ENCODE results near the gene MSRB3. TPM values are rescaled to one million over a fixed set of nuclear protein-coding genes. Genes with fewer than 3 reads are reported as not detected.

The MSRB3 gene
- total and polyA plus RNA-seq, 7 donors: 15.4 to 64.1 (median 48.3) TPM

DNA sequence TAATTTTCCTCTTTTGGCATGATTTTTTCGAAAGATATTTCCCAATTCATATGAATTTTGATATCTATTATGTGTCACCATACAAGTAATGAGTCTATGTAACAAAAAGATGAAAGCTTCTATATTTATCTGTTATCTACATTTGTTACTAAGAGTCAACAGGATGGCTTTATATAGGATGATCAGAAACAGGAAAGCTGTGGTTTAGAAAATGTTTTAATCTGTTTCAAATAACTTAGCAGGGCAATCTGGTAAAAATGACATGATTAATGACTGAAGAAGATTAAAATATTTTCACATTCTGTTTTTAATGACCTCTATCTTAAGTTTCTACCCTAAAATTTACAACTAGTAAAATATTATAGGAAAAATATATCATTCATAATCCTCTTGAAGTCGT is 105.8 kb downstream of the MSRB3 start:
- WGBS, 3 donors: 83 to 87% (median 86%) methylated on average over 2 of the region's 2 CpGs
- intact Hi-C loops (cut with DNase I): no loop called here
- no peaks in the 10 kb centered on the region for H3K36me3 ChIP-seq (ENCODE audit: insufficient read depth in 1 of 2, low read depth in 1 of 2)
- ATAC-seq (no peak), DNase-seq (no peak)
- no peaks in the 10 kb centered on the region for H3K27me3 ChIP-seq (ENCODE audit: insufficient read depth in 3 of 3, low read length in 2 of 3)
- H3K4me1 ChIP-seq: no peaks in the 10 kb centered on the region
- no peak overlapping the region for H3K4me3 ChIP-seq
- no peaks in the 10 kb centered on the region for H3K9me3 ChIP-seq
- H3K27ac ChIP-seq: no peak overlapping the region
- TF ChIP-seq, protein P1, sequence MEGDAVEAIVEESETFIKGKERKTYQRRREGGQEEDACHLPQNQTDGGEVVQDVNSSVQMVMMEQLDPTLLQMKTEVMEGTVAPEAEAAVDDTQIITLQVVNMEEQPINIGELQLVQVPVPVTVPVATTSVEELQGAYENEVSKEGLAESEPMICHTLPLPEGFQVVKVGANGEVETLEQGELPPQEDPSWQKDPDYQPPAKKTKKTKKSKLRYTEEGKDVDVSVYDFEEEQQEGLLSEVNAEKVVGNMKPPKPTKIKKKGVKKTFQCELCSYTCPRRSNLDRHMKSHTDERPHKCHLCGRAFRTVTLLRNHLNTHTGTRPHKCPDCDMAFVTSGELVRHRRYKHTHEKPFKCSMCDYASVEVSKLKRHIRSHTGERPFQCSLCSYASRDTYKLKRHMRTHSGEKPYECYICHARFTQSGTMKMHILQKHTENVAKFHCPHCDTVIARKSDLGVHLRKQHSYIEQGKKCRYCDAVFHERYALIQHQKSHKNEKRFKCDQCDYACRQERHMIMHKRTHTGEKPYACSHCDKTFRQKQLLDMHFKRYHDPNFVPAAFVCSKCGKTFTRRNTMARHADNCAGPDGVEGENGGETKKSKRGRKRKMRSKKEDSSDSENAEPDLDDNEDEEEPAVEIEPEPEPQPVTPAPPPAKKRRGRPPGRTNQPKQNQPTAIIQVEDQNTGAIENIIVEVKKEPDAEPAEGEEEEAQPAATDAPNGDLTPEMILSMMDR (IDR thresholded peaks at IDR 0.05): no peak

DNA sequence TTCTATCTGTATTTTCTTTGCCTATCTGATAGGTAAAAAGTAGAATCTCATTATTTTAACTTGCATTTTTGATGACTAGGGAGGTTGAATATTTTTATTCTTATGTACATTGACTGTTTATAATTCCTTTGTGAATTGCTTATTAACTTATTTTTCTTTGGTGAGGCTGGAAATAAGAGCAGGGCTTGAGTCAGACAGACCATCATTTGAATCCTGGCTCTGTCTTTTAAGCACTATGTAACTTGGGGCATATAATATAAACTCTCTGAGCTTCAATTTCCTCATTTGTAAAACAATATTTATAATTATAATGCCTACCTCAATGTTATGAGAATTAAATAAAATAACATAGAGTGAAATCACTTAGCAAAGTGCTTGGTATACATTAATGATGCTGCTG is 108.9 kb downstream of the MSRB3 start:
- Histone ChIP-seq H3K36me3 (ENCODE audit: insufficient read depth in 1 of 2, low read depth in 1 of 2) (no peaks in the 10 kb centered on the region), H3K27me3 (ENCODE audit: insufficient read depth in 3 of 3, low read length in 2 of 3) (no peaks in the 10 kb centered on the region), H3K27ac (no peak overlapping the region), H3K9me3 (no peaks in the 10 kb centered on the region), H3K4me3 (no peak overlapping the region), H3K4me1 (no peaks in the 10 kb centered on the region)
- DNase-seq (no peak), ATAC-seq (no peak)
- intact Hi-C loops (cut with DNase I): no loop called here
- TF ChIP-seq, protein P1 (IDR thresholded peaks at IDR 0.05): no peak

DNA sequence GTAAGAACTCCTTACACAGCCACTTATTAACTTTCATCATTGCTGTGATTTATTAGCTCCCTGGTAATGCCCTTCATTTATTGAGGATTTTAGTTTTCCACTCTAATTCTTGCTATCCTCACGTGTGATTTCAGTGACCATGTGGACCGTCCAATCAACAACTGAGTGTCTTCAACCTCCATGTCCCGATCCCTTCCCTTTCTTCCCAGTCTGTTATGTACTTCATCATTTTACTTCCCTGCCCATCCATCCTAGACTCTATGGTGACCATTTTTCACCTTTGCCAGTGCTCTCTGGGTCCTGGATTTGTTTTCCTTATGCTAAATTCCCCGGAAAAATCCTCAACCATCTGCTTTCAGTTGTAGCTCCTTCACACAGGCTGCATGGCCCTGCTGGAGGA is 111.0 kb downstream of the MSRB3 start:
- WGBS, 3 donors: 66 to 77% (median 72%) methylated on average over 4 of the region's 4 CpGs
- TF ChIP-seq, protein P1 (IDR thresholded peaks at IDR 0.05): no peak
- H3K27me3 ChIP-seq (ENCODE audit: insufficient read depth in 3 of 3, low read length in 2 of 3): no peaks in the 10 kb centered on the region
- no peak for ATAC-seq
- intact Hi-C loops (cut with DNase I): no loop called here
- H3K27ac ChIP-seq: no peak overlapping the region
- DNase-seq: no peak
- H3K9me3 ChIP-seq: peaks cover 1% of the 10 kb centered on the region
- H3K36me3 ChIP-seq (ENCODE audit: insufficient read depth in 1 of 2, low read depth in 1 of 2): no peaks in the 10 kb centered on the region
- H3K4me3 ChIP-seq: no peak overlapping the region
- no peaks in the 10 kb centered on the region for H3K4me1 ChIP-seq

DNA sequence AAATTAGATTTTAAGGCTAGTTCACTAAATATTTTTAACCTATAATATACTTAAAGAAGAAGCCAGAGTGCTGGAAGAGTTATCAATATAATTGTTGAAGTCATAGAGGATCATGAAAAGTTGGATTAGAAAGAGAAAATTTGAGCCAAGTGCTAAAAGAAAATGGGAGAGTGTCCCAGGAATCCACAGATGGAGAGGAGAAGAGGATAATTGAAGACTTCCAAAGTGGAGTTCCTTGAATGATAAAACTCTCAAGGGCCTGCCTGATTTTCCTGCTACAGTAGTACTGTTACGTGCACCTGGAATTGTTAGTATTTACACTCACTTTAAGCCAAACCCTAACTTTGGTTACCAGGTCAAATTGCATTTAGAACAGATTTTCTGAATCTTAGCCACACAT is 113.2 kb downstream of the MSRB3 start:
- ATAC-seq (no peak), DNase-seq (no peak)
- H3K9me3 ChIP-seq: peaks cover 7% of the 10 kb centered on the region
- no peak overlapping the region for H3K27ac ChIP-seq
- H3K27me3 ChIP-seq (ENCODE audit: insufficient read depth in 3 of 3, low read length in 2 of 3): no peaks in the 10 kb centered on the region
- H3K36me3 ChIP-seq (ENCODE audit: insufficient read depth in 1 of 2, low read depth in 1 of 2): no peaks in the 10 kb centered on the region
- H3K4me1 ChIP-seq: no peaks in the 10 kb centered on the region
- intact Hi-C loops (cut with DNase I): no loop called here
- 82 to 83% (median 83%) methylated on average over 1 of the region's 1 CpG for WGBS, 3 donors
- no peak overlapping the region for H3K4me3 ChIP-seq
- TF ChIP-seq, protein P1 (IDR thresholded peaks at IDR 0.05): no peak

DNA sequence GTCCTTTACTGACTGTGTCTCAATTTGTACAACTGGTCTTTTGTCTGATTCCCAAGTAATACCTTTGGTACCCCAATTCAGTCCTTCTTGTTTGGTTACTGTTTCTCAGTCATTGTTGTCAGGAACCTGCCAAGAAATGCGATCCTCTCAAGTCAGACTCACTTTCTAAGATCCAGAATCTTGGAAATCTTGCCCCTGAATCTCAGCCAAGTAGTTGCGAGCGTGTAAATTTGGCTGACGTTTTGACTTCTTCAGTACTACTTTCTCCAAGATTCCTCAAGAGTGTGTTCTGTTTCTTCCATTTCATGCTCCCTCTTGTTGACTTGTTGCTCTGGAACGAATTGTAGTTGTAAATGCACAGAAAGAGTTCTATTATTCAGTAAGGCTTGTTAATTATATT is 114.0 kb downstream of the MSRB3 start:
- intact Hi-C loops (cut with DNase I): no loop called here
- no peaks in the 10 kb centered on the region for H3K27me3 ChIP-seq (ENCODE audit: insufficient read depth in 3 of 3, low read length in 2 of 3)
- H3K4me1 ChIP-seq: no peaks in the 10 kb centered on the region
- WGBS, 3 donors: 47 to 70% (median 48%) methylated on average over 5 of the region's 5 CpGs
- no peaks in the 10 kb centered on the region for H3K36me3 ChIP-seq (ENCODE audit: insufficient read depth in 1 of 2, low read depth in 1 of 2)
- TF ChIP-seq, protein P1 (IDR thresholded peaks at IDR 0.05): no peak
- H3K27ac ChIP-seq: no peak overlapping the region
- no peak for DNase-seq
- H3K4me3 ChIP-seq: no peak overlapping the region
- ATAC-seq: no peak
- H3K9me3 ChIP-seq: peaks cover 7% of the 10 kb centered on the region
